Mucosa of stomach (tissue), 1 donor: ENCODE data around the gene MBNL2.

Experiments
- H3K27me3 ChIP-seq: one replicate; pipeline ENCODE4 v1.7.0; 2013; ENCODE audit warnings: mild to moderate bottlenecking, low read length; ENCODE audit not compliant: control insufficient read depth, insufficient read depth
- H3K36me3 ChIP-seq: one replicate; pipeline ENCODE4 v1.7.0; 2013; ENCODE audit warnings: low read length; ENCODE audit not compliant: control insufficient read depth, insufficient read depth
- H3K4me1 ChIP-seq: one replicate; pipeline ENCODE4 v1.7.0; 2013; ENCODE audit warnings: mild to moderate bottlenecking, low read length; ENCODE audit not compliant: control insufficient read depth, insufficient read depth
- H3K4me3 ChIP-seq: one replicate; pipeline ENCODE4 v1.7.0; 2013; ENCODE audit warnings: low read length
- H3K9ac ChIP-seq: one replicate; pipeline ENCODE4 v1.7.0; 2013; ENCODE audit warnings: mild to moderate bottlenecking, low read length, moderate library complexity
- H3K9me3 ChIP-seq: one replicate; pipeline ENCODE4 v1.7.0; 2013; ENCODE audit warnings: mild to moderate bottlenecking, low read length, moderate library complexity; ENCODE audit not compliant: control insufficient read depth
- donor health status: Pancreatic carcinoma.

MBNL2 gene

GRCh38 chr13:97332742-97333141 lies 110.6 kb downstream of the MBNL2 start:
- Histone ChIP-seq H3K4me3 (no peak overlapping the region), H3K4me1 (no peaks in the 10 kb centered on the region), H3K9ac (no peak overlapping the region), H3K9me3 (no peaks in the 10 kb centered on the region), H3K27me3 (no peaks in the 10 kb centered on the region), H3K36me3 (no peaks in the 10 kb centered on the region)

DNA sequence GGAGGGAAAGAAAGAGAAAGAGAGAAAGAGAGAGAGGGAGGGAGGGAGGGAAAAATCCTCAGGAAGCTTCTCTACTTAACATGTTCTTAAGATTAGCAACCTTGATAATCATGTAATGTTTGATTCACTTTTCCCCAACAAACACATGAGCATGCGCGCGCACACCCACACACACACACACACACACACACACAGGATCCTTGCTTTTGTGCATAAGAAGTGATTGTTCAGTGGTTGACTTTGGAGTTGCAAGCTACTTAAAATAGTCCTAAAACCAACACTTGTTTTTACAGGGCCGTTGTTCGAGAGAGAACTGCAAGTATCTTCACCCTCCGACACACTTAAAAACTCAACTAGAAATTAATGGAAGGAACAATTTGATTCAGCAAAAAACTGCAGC lies 111.8 kb downstream of the MBNL2 start:
- H3K27me3 ChIP-seq: no peaks in the 10 kb centered on the region
- peaks cover 7% of the 10 kb centered on the region for H3K4me1 ChIP-seq
- H3K36me3 ChIP-seq: no peaks in the 10 kb centered on the region
- H3K9me3 ChIP-seq: no peaks in the 10 kb centered on the region
- H3K9ac ChIP-seq: no peak overlapping the region
- no peak overlapping the region for H3K4me3 ChIP-seq

GRCh38 chr13:97334690-97335089 lies 112.6 kb downstream of the MBNL2 start:
- Histone ChIP-seq H3K27me3 (no peaks in the 10 kb centered on the region), H3K4me1 (peaks cover 15% of the 10 kb centered on the region), H3K9me3 (no peaks in the 10 kb centered on the region), H3K9ac (no peak overlapping the region), H3K36me3 (no peaks in the 10 kb centered on the region), H3K4me3 (no peak overlapping the region)

DNA sequence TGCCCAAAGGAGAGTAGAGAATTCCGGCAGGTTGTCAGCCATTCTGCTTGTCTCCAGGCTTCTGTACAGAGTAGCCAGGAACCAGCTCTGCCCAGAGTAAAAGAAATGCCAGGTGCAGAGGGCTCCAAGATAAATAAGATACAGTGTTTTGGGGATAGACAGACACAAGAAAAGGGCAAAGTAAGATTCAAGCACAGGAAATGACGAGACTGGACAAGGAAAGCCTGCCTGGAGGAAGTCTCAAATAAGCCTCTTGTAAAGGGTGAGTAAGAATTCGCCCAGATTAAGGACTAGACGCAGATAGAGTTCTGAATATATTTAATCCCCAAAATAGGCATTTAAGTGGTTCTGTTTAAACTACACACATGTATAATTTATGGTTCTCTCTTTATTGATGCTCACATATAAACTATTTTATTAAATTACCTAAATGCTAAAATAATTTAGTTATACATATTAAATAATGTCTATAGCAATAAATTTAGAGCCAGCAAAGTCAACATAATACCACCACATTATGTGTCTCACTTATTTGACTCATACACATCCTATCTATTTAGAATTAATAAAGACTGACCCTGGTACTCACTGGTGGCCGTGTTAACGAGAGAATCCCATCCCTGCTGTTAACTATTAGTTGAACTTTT lies 113.5 kb downstream of the MBNL2 start:
- Histone ChIP-seq H3K36me3 (no peaks in the 10 kb centered on the region), H3K27me3 (no peaks in the 10 kb centered on the region), H3K4me3 (no peak overlapping the region), H3K4me1 (peaks cover 20% of the 10 kb centered on the region), H3K9ac (no peak overlapping the region), H3K9me3 (no peaks in the 10 kb centered on the region)

DNA sequence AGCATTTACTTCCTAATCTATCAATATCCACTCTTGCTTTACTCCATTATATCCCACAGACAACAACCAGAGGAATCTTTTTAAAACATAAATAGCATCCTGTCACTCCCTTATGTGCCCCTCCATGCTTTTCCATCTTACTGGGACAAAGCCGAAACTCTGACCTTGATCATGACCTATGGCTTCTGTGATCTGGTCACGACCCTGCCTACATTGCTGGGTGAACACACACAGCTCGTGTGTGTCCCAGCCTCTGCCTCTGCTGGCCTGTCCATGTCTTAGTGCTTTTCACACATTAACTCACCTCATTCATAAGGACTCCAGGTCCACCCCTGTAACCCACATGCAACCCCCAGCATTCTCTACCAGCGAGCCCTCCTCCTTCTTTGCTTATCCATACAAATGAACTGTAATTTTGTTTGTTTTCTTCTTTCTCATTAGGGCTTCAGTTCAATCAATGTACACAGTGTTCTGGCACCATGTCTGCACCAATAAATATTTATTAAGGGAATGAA lies 115.9 kb downstream of the MBNL2 start:
- H3K4me3 ChIP-seq: no peak overlapping the region
- no peak overlapping the region for H3K9ac ChIP-seq
- no peaks in the 10 kb centered on the region for H3K36me3 ChIP-seq
- H3K27me3 ChIP-seq: no peaks in the 10 kb centered on the region
- H3K9me3 ChIP-seq: no peaks in the 10 kb centered on the region
- H3K4me1 ChIP-seq: peaks cover 34% of the 10 kb centered on the region

GRCh38 chr13:97338571-97338970 lies 116.4 kb downstream of the MBNL2 start:
- peaks cover 34% of the 10 kb centered on the region for H3K4me1 ChIP-seq
- no peaks in the 10 kb centered on the region for H3K27me3 ChIP-seq
- no peak overlapping the region for H3K9ac ChIP-seq
- H3K4me3 ChIP-seq: no peak overlapping the region
- H3K9me3 ChIP-seq: no peaks in the 10 kb centered on the region
- H3K36me3 ChIP-seq: no peaks in the 10 kb centered on the region

DNA sequence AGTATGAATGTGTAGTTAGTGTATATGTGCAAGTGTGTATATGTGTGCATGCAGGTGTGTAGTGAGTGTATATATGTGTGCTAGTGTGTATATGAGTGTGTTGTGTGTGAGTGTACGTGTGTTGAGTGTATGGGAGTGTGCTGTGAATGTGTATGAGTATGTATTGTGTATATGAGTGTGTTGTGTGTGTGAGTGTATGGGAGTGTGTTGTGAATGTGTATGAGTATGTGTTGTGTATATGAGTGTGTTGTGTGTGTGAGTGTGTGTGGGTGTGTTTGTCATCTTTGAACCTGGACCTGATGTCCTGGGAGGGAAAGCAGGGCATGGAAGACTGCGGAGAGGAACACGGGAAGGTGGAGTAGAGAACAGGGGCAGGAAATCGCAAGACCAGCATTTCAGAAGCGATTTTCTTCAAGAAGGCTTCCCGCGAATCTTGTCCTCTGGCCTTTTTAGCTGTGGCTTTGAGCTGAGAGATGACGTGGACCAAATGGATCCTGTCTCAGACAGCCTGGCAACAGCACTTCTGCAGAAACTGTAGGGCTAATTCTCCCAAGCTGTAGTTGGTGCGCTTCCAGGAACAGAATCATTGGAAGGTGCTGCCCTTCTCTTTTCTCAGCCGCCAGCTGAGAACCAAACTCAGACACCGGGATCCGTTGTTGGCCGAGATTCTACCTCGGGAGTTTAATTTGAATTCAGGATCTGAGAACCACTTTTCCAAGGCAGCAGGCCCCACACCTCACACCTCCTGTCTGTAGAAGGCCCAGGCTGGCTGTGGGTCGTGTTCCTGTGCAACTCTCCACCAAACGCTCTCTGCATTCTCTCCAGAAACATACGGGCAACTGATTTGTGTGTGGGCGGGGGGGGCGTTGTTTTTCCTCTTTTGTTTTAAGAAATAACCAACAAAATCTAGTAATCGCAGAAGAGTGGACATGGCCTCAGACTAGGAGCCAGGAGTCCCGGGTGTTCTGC lies 117.2 kb downstream of the MBNL2 start:
- Histone ChIP-seq H3K4me3 (no peak overlapping the region), H3K9ac (no peak overlapping the region), H3K4me1 (peaks cover 35% of the 10 kb centered on the region), H3K9me3 (no peaks in the 10 kb centered on the region), H3K27me3 (no peaks in the 10 kb centered on the region), H3K36me3 (no peaks in the 10 kb centered on the region)

GRCh38 chr13:97339988-97340749 lies 118.0 kb downstream of the MBNL2 start:
- Histone ChIP-seq H3K27me3 (no peaks in the 10 kb centered on the region), H3K9ac (peak overlapping the region; percentile 46), H3K4me1 (peaks cover 42% of the 10 kb centered on the region), H3K36me3 (no peaks in the 10 kb centered on the region), H3K9me3 (no peaks in the 10 kb centered on the region), H3K4me3 (no peak overlapping the region)

DNA sequence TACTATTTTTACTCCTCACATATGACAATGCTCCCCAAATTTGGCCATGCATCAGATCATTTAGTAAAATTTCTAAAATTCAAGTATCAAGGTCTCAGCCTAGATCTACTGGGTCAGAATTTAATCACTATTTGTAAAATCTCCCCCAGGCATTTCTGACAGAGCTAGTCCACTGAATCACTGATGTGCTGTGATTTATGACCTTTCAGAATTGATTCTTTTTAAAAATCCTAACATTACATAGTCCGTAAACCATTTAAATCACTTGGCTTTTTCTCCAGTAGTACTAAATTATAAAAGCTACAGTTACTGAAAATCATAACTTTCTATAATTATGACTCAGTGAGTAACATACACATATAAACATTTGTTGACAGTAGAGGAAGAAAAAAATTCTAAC lies 119.0 kb downstream of the MBNL2 start:
- Histone ChIP-seq H3K9ac (no peak overlapping the region), H3K27me3 (no peaks in the 10 kb centered on the region), H3K4me1 (peaks cover 42% of the 10 kb centered on the region), H3K9me3 (no peaks in the 10 kb centered on the region), H3K4me3 (no peak overlapping the region), H3K36me3 (no peaks in the 10 kb centered on the region)

DNA sequence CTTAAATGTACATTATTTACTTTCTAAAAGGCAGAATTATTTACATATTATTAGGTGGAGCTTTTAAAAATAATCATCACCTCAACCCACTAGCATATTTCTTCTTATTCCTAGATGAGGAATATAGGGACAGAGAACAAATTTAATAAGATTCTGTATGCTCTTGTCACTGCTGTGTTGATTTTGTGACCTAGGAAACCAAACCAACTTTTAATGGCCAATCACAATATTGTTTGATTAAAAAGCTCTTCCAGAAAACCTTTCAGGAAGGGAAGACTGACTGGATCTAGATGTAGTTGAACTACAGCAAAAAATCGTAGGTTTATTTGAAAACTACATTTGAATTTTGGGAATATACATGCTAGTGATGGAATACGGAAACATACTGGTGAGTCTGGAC lies 120.0 kb downstream of the MBNL2 start:
- Histone ChIP-seq H3K4me1 (peaks cover 42% of the 10 kb centered on the region), H3K9ac (no peak overlapping the region), H3K36me3 (no peaks in the 10 kb centered on the region), H3K9me3 (no peaks in the 10 kb centered on the region), H3K4me3 (no peak overlapping the region), H3K27me3 (no peaks in the 10 kb centered on the region)

DNA sequence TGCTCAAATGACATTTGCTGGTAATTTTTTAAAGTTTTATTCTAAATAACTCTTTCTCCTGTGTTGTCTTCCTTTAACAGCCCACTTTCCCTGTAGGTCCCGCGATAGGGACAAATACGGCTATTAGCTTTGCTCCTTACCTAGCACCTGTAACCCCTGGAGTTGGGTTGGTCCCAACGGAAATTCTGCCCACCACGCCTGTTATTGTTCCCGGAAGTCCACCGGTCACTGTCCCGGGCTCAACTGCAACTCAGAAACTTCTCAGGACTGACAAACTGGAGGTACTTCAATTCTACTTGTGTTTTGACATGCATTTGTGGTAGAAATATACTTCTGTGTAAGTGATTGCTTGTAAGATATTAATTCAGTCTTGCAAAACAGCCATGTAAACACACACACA lies 120.8 kb downstream of the MBNL2 start:
- Histone ChIP-seq H3K4me3 (no peak overlapping the region), H3K36me3 (no peaks in the 10 kb centered on the region), H3K9ac (no peak overlapping the region), H3K27me3 (no peaks in the 10 kb centered on the region), H3K4me1 (peaks cover 41% of the 10 kb centered on the region), H3K9me3 (no peaks in the 10 kb centered on the region)
